Ovary (tissue), 3 donors: ENCODE measurements around the gene OSBPL3.

ENCODE experiments used
- CTCF ChIP-seq, 3 donors: fragments of 450-650 bp in 2 of 3; fragments of 200-600 bp in 1 of 3; IDR thresholded peaks; one replicate each; pipeline versions ENCODE4 v1.5.1 to v1.8.0; 2016 to 2022; ENCODE audit warnings: antibody characterized with exemption in 3 of 3, mild to moderate bottlenecking in 1 of 3
- POLR2A ChIP-seq: fragments of 450-650 bp; IDR thresholded peaks from one replicate; pipeline ENCODE4 v1.6.1; 2017; ENCODE audit warnings: antibody characterized with exemption, mild to moderate bottlenecking, moderate library complexity
- donor health status: DM: no; HTN: no; CAD: no.

GRCh38 chr7:24857623-24858022, 122.4 kb downstream of the OSBPL3 start:
- TF ChIP-seq POLR2A, result no peak
- no peak for TF ChIP-seq CTCF (IDR thresholded peaks at IDR 0.05)
